Vagina (tissue), 2 donors: Measurements from ENCODE around the gene GNAO1.
"Not testable (repeated sequence)": the region's sequence is repeated elsewhere in the genome, so short reads cannot be mapped to it uniquely, and the experiment has no call there.

Experiments
- POLR2AphosphoS5 ChIP-seq, 2 donors: sonication (generic); formaldehyde crosslinking; IDR thresholded peaks; one replicate each; pipeline ENCODE4 v1.9.0; 2017; ENCODE audit warnings: antibody characterized with exemption in 2 of 2, mild to moderate bottlenecking in 2 of 2, low read depth in 1 of 2; ENCODE audit not compliant: insufficient read depth in 1 of 2
- TF ChIP-seq, protein P1 (sequence below), 3 experiments: fragments of 450-650 bp in 2 of 3; fragments of 200-600 bp in 1 of 3; sonication (generic) in 1 of 3; IDR thresholded peaks; one replicate each; pipeline ENCODE4 v1.5.1; 2017 to 2019; ENCODE audit warnings: antibody characterized with exemption in 3 of 3, mild to moderate bottlenecking in 2 of 3, moderate library complexity in 2 of 3

DNA sequence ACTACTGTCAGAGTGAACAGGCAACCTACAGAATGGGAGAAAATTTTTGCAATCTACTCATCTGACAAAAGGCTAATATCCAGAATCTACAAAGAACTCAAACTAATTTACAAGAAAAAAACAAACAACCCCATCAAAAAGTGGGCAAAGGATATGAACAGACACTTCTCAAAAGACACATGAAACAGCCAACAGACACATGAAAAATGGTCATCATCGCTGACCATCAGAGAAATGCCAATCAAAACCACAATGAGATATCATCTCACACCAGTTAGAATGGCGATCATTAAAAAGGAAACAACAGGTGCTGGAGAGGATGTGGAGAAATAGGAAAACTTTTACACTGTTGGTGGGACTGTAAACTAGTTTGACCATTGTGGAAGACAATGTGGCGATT lies 205.4 kb downstream of the GNAO1 start:
- TF ChIP-seq, protein P1, sequence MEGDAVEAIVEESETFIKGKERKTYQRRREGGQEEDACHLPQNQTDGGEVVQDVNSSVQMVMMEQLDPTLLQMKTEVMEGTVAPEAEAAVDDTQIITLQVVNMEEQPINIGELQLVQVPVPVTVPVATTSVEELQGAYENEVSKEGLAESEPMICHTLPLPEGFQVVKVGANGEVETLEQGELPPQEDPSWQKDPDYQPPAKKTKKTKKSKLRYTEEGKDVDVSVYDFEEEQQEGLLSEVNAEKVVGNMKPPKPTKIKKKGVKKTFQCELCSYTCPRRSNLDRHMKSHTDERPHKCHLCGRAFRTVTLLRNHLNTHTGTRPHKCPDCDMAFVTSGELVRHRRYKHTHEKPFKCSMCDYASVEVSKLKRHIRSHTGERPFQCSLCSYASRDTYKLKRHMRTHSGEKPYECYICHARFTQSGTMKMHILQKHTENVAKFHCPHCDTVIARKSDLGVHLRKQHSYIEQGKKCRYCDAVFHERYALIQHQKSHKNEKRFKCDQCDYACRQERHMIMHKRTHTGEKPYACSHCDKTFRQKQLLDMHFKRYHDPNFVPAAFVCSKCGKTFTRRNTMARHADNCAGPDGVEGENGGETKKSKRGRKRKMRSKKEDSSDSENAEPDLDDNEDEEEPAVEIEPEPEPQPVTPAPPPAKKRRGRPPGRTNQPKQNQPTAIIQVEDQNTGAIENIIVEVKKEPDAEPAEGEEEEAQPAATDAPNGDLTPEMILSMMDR (IDR thresholded peaks at IDR 0.05) = not testable (repeated sequence)
- not testable (repeated sequence) for TF ChIP-seq POLR2AphosphoS5 (IDR thresholded peaks at IDR 0.05; ENCODE audit: insufficient read depth in 1 of 2, low read depth in 1 of 2)
